ENCODE measurements around the gene TRPM2. TPM values are rescaled to one million over a fixed set of nuclear protein-coding genes. Genes with fewer than 3 reads are reported as not detected.

Gene TRPM2
- total and polyA plus RNA-seq, 10 of the 15 experiments (the other 5 are each of a cell fraction or from before 2014, with no cell fraction given) = 0.03 to 9.1 (median 2.6) TPM

- Histone ChIP-seq H3K36me3 (ENCODE audit: control insufficient read depth in 2 of 2, insufficient read depth in 2 of 2, low read length in 1 of 2) (no peaks in the 10 kb centered on the region), H3K27ac (ENCODE audit: control insufficient read depth, insufficient read depth) (no peak overlapping the region), H3K79me2 (ENCODE audit: control insufficient read depth, insufficient read depth, low read length) (no peaks in the 10 kb centered on the region), H3K9ac (ENCODE audit: control insufficient read depth, insufficient read depth, low read length) (no peak overlapping the region), H3K9me3 (replicated peaks; ENCODE audit: control insufficient read depth, insufficient read depth, low read length) (no peaks in the 10 kb centered on the region; the same call in 2 of the 3 replicates), H4K20me1 (ENCODE audit: control insufficient read depth, insufficient read depth) (no peaks in the 10 kb centered on the region), H3K4me3 (no peak overlapping the region), H3K4me2 (ENCODE audit: control insufficient read depth, insufficient read depth) (no peak overlapping the region), H3K4me1 (ENCODE audit: control insufficient read depth, insufficient read depth, low read length) (peaks cover 3% of the 10 kb centered on the region; the same call in 1 of the 2 replicates), H2AFZ (ENCODE audit: control insufficient read depth, low read depth, low read length) (no peak overlapping the region), H3K27me3 (replicated peaks in 1 of 2; ENCODE audit: control insufficient read depth in 2 of 2, insufficient read depth in 2 of 2, low read length in 1 of 2) (no peaks in the 10 kb centered on the region)
- intact Hi-C loops (cut with micrococcal nuclease; ENCODE audit: unreplicated experiment) = no loop called here
- FAIRE-seq (no peak), ATAC-seq (no peak), DNase-seq (ENCODE audit: low read depth, low spot score) (no peak)
- POLR2A ChIA-PET = no interaction called here
- 84% methylated on average over 28 of the region's 29 CpGs for WGBS (ENCODE audit: insufficient coverage, insufficient replicate concordance, low lambda C conversion rate, missing lambda C conversion rate)
- BruUV-seq (replicated peaks) = no TSS peak
- SMC1A ChIA-PET (ENCODE audit: uncharacterized antibody, unreplicated experiment) = no interaction called here
- RAD21 ChIA-PET (ENCODE audit: unreplicated experiment) = no interaction called here
- in situ Hi-C loops (cut with MboI) = loop anchor here (5.0 kb wide), 1 partner anchor 52 kb away; no protein-coding TSS in a partner anchor
- CTCF ChIA-PET = no interaction called here
- TF ChIP-seq CUX1 (IDR thresholded peaks at IDR 0.05; ENCODE audit: insufficient replicate concordance, low read depth, low read length) = no peak
- no peak for TF ChIP-seq BCL11A (IDR thresholded peaks at IDR 0.05; ENCODE audit: low read depth, low read length)
- no peak for TF ChIP-seq GABPA (IDR thresholded peaks at IDR 0.05; ENCODE audit: low read depth)
- TF ChIP-seq YY1 (IDR thresholded peaks at IDR 0.05; ENCODE audit: low read depth, low read length) = no peak
- no peak for TF ChIP-seq EED (IDR thresholded peaks at IDR 0.05; ENCODE audit: low read depth)
- TF ChIP-seq TBL1XR1 (IDR thresholded peaks at IDR 0.05; ENCODE audit: low read depth, low read length) = no peak
- no peak for TF ChIP-seq STAT3 (IDR thresholded peaks at IDR 0.05; ENCODE audit: low read depth, low read length)
- TF ChIP-seq ZBTB11 (CRISPR knock-in tag; IDR thresholded peaks at IDR 0.05) = no peak
- no peak for TF ChIP-seq POU2F2 (IDR thresholded peaks at IDR 0.05; ENCODE audit: borderline replicate concordance, low read depth, low read length)
- no peak for TF ChIP-seq POLR2AphosphoS2 (IDR thresholded peaks at IDR 0.05; ENCODE audit: low read depth, low read length)
- TF ChIP-seq NRF1 (conservative IDR thresholded peaks at IDR 0.05; ENCODE audit: low read depth, low read length) = no peak
- TF ChIP-seq MXI1 (IDR thresholded peaks at IDR 0.05; ENCODE audit: low read depth, low read length) = no peak
- no peak for TF ChIP-seq SKIL (IDR thresholded peaks at IDR 0.05; ENCODE audit: low read depth, poor library complexity, severe bottlenecking)
These were observed 16.8 kb downstream of the TRPM2 start for GRCh38 chr21:44370027-44370735.
